PC-9 (cell line): ENCODE measurements around the gene HPCA. TPM values are rescaled to one million over a fixed set of nuclear protein-coding genes. Genes with fewer than 3 reads are reported as not detected.

Experiments used
- BruUV-seq: library from RNA; stranded (reverse); fragments of 400-500 nt; replicated peaks from 2 replicates; lab custom pipeline; 2021; lab: Mats Ljungman, UMichigan
- CTCF ChIA-PET: fragments of 300-600 bp; sonication (Branson Sonifier 250); formaldehyde crosslinking; loops from one replicate; lab custom pipeline; 2022; ENCODE audit warnings: antibody characterized with exemption; lab: Charles Lee
- POLR2A ChIA-PET: fragments of 300-600 bp; sonication (Branson Sonifier 250); formaldehyde crosslinking; loops from one replicate; lab custom pipeline; 2022; ENCODE audit warnings: antibody characterized with exemption; ENCODE audit not compliant: unreplicated experiment; lab: Charles Lee
- DNase-seq, 2 experiments: peaks; one replicate each; pipeline versions ENCODE4 v3.0.0 to v3.0.0-alpha.2; 2015 to 2022; ENCODE audit warnings: mixed read lengths in 1 of 2
- H2AFZ ChIP-seq: fragments of 200-600 bp; sonication (generic); 2 replicates; pipeline ENCODE4 v1.8.1; 2017; ENCODE audit warnings: antibody characterized with exemption
- H3F3A ChIP-seq: fragments of 200-600 bp; sonication (generic); 2 replicates; pipeline ENCODE4 v1.8.1; 2017; ENCODE audit warnings: antibody characterized with exemption, mild to moderate bottlenecking, low read depth; ENCODE audit not compliant: insufficient read depth
- H3K27ac ChIP-seq: fragments of 200-600 bp; sonication (generic); 2 replicates; pipeline ENCODE4 v1.6.1; 2016; ENCODE audit warnings: mixed run types
- H3K27me3 ChIP-seq: fragments of 200-600 bp; sonication (generic); 2 replicates; pipeline ENCODE4 v1.6.1; 2016; ENCODE audit warnings: low read depth, mixed run types; ENCODE audit not compliant: insufficient read depth
- H3K36me3 ChIP-seq: fragments of 200-600 bp; sonication (generic); 2 replicates; pipeline ENCODE4 v1.6.1; 2016; ENCODE audit warnings: low read depth, mixed run types
- H3K4me1 ChIP-seq: fragments of 200-600 bp; sonication (generic); replicated peaks from 2 replicates; pipeline ENCODE4 v1.6.1; 2016; ENCODE audit warnings: mixed run types; ENCODE audit not compliant: insufficient read depth
- H3K4me2 ChIP-seq: fragments of 200-600 bp; sonication (generic); 2 replicates; pipeline ENCODE4 v1.6.1; 2017; ENCODE audit warnings: mixed run types
- H3K4me3 ChIP-seq: fragments of 200-600 bp; sonication (generic); 2 replicates; pipeline ENCODE4 v1.6.1; 2016; ENCODE audit warnings: mixed run types
- H3K79me2 ChIP-seq: fragments of 200-600 bp; sonication (generic); 2 replicates; pipeline ENCODE4 v1.6.1; 2017; ENCODE audit warnings: low read depth, mixed run types
- H3K9me2 ChIP-seq: fragments of 200-600 bp; sonication (generic); 2 replicates; pipeline ENCODE4 v1.8.1; 2017; ENCODE audit warnings: mild to moderate bottlenecking; ENCODE audit not compliant: insufficient read depth
- H3K9me3 ChIP-seq: fragments of 200-600 bp; sonication (generic); 2 replicates; pipeline ENCODE4 v1.8.1; 2016; ENCODE audit warnings: low read depth; ENCODE audit not compliant: insufficient read depth
- H4K20me1 ChIP-seq: fragments of 200-600 bp; sonication (generic); 2 replicates; pipeline ENCODE4 v1.8.1; 2017; ENCODE audit not compliant: insufficient read depth
- CTCF ChIP-seq: fragments of 200-600 bp; sonication (generic); conservative IDR thresholded peaks from 2 replicates; pipeline ENCODE4 v1.6.1; 2017; ENCODE audit warnings: mixed run types, antibody characterized with exemption, mild to moderate bottlenecking, moderate library complexity
- EZH2 ChIP-seq: fragments of 200-600 bp; sonication (generic); IDR thresholded peaks from 2 replicates; pipeline ENCODE4 v1.8.0; 2017; ENCODE audit warnings: antibody characterized with exemption, low read depth
- intact Hi-C: fragments of 100-400 bp; cut with micrococcal nuclease; formaldehyde crosslinking; loops from one replicate; pipeline ENCODE4 v1.10.0; 2022; ENCODE audit not compliant: unreplicated experiment
- total RNA-seq: library from RNA; stranded (reverse); gene quantifications from 2 replicates; pipeline ENCODE4 v1.2.3, GENCODE V29; 2021

Gene HPCA
- total RNA-seq, 1 experiment from 2014 or later: not detected

- DNase-seq: no peak
- H3K4me2 ChIP-seq: peak within 1 kb of the TSS; percentile 47
- no peaks in the 10 kb centered on the region for H3K9me3 ChIP-seq
- no peaks in the 10 kb centered on the region for H3K79me2 ChIP-seq
- BruUV-seq: no TSS peak
- POLR2A ChIA-PET: interaction anchor here (0.6 kb wide), 1 partner anchor 89 kb away, joined by 4 read pairs; no protein-coding TSS in a partner anchor
- H3K9me2 ChIP-seq: no peaks in the 10 kb centered on the region
- peaks cover 20% of the 10 kb centered on the region; the same call in 1 of the 2 replicates for H3F3A ChIP-seq
- peaks cover 19% of the 10 kb centered on the region for H3K27me3 ChIP-seq
- H3K36me3 ChIP-seq: no peaks in the 10 kb centered on the region
- TF ChIP-seq CTCF (no peak), EZH2 (peak; percentile 65; the same call in 1 of the 2 replicates)
- CTCF ChIA-PET: interaction anchor here (0.6 kb wide), 1 partner anchor 499 kb away, joined by 3 read pairs; no protein-coding TSS in a partner anchor
- intact Hi-C loops: loop anchor here (10.0 kb wide), 2 partner anchors 426 to 604 kb away; partner anchors contain the start of gene ZSCAN20
- no peaks in the 10 kb centered on the region for H3K4me1 ChIP-seq
- no peak within 1 kb of the TSS; the same call in 1 of the 2 replicates for H3K4me3 ChIP-seq
- no peak within 1 kb of the TSS for H2AFZ ChIP-seq
- no peak within 1 kb of the TSS for H3K27ac ChIP-seq
- H4K20me1 ChIP-seq: no peaks in the 10 kb centered on the region
These were observed 15.5 kb upstream of the HPCA start, which contains the start of gene FNDC5 for GRCh38 chr1:32870615-32871363. Gene FNDC5, minus strand, starts transcription at chr1:32870912.

DNA sequence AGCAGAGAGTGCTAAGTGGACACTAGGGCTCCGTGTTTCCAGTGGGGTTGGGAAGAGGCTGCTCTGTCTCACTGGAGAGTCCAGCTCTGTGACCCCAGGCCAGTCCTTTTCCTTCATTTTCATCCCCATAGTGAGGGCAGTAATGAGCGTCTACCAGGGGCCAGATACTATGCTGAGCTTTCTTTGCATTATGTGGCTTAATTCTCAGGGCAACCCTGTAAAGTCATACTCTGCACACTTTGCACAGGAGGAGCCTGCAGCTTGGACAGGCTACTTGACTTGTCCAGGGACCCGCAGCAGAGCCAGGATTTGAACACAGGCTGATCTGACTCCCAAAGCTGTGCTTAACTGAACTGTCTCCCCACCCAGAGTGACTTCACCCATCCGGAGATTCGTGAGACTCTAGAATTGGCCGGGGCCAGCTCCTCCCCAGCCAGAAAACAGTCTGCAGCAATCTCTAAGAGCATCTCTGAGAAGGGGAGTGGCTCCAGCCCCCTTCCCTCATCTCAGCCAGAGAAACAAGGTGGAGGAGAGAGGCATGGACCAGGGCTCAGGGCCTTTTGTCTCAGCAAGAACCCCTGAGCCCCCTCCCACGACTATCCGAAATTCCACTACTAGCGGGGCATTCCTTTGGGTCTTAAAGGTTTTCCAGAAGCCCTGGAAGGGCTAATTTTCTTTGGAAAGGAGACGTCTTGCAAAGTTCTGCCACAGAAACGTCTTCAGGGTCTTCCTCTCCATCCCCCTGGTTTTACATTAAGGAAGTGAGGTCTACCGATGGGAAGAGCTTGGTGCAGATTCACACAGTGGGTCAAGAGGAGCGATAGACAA lies 14.7 kb upstream of the HPCA start:
- Histone ChIP-seq H3K9me3 (no peaks in the 10 kb centered on the region), H3K27me3 (peaks cover 19% of the 10 kb centered on the region), H4K20me1 (no peaks in the 10 kb centered on the region), H3K9me2 (no peaks in the 10 kb centered on the region), H3K4me2 (peak overlapping the region; percentile 47; the same call in 1 of the 2 replicates), H3F3A (peaks cover 21% of the 10 kb centered on the region; the same call in 1 of the 2 replicates), H3K4me1 (no peaks in the 10 kb centered on the region), H3K27ac (no peak overlapping the region), H3K79me2 (no peaks in the 10 kb centered on the region), H3K4me3 (no peak overlapping the region; the same call in 1 of the 2 replicates), H2AFZ (no peak overlapping the region), H3K36me3 (no peaks in the 10 kb centered on the region)
- DNase-seq: no peak
- ChIA-PET CTCF (interaction anchor here (0.6 to 0.7 kb wide), 3 partner anchors 8 to 500 kb away, joined by 3 to 4 read pairs (median 3); no protein-coding TSS in a partner anchor), POLR2A (no interaction called here)
- TF ChIP-seq EZH2 (no peak), CTCF (no peak)
- intact Hi-C loops: loop anchor here (1.0 to 10.0 kb wide), 4 partner anchors 159 to 603 kb away; partner anchors contain the start of gene ZSCAN20
- no TSS peak for BruUV-seq

- Histone ChIP-seq H3K9me3 (no peaks in the 10 kb centered on the region), H3K79me2 (no peaks in the 10 kb centered on the region), H3K4me2 (no peak overlapping the region), H3K4me1 (no peaks in the 10 kb centered on the region), H2AFZ (no peak overlapping the region), H3F3A (peaks cover 21% of the 10 kb centered on the region; the same call in 1 of the 2 replicates), H3K4me3 (no peak overlapping the region), H3K36me3 (no peaks in the 10 kb centered on the region), H3K27ac (no peak overlapping the region), H3K9me2 (no peaks in the 10 kb centered on the region), H3K27me3 (peaks cover 19% of the 10 kb centered on the region), H4K20me1 (no peaks in the 10 kb centered on the region)
- no peak for DNase-seq
- BruUV-seq: no TSS peak
- ChIA-PET CTCF (interaction anchor here (0.5 to 0.7 kb wide), 3 partner anchors 8 to 352 kb away, joined by 3 to 7 read pairs (median 4); no protein-coding TSS in a partner anchor), POLR2A (no interaction called here)
- TF ChIP-seq CTCF (no peak), EZH2 (no peak)
- intact Hi-C loops: loop anchor here (1.0 to 10.0 kb wide), 4 partner anchors 160 to 603 kb away; partner anchors contain the start of gene ZSCAN20
These were observed 14.2 kb upstream of the HPCA start for GRCh38 chr1:32872192-32872460.
